Hepatocyte (in vitro differentiated cells): ENCODE results near the gene PRRT3. TPM values are rescaled to one million over a fixed set of nuclear protein-coding genes. Genes with fewer than 3 reads are reported as not detected.
"Not testable (repeated sequence)": the region's sequence is repeated elsewhere in the genome, so short reads cannot be mapped to it uniquely, and the experiment has no call there.

ENCODE experiments used
- DNase-seq: peaks from one replicate; pipeline ENCODE4 v3.0.0-alpha.2; 2016; ENCODE audit warnings: low spot score
- H2AFZ ChIP-seq: fragments of 200-600 bp; sonication (generic); 2 replicates; pipeline ENCODE4 v1.6.0; 2016; ENCODE audit warnings: antibody characterized with exemption, mild to moderate bottlenecking
- H3K27ac ChIP-seq: fragments of 200-600 bp; sonication (generic); 2 replicates; pipeline ENCODE4 v1.5.1; 2016; ENCODE audit warnings: mild to moderate bottlenecking
- H3K27me3 ChIP-seq: fragments of 200-600 bp; sonication (generic); 2 replicates; pipeline ENCODE4 v1.6.1; 2016
- H3K36me3 ChIP-seq: fragments of 200-600 bp; sonication (generic); replicated peaks from 2 replicates; pipeline ENCODE4 v1.5.1; 2016; ENCODE audit warnings: low read depth; ENCODE audit not compliant: insufficient read depth
- H3K4me1 ChIP-seq: fragments of 200-600 bp; sonication (generic); 2 replicates; pipeline ENCODE4 v1.5.1; 2016; ENCODE audit warnings: mild to moderate bottlenecking, moderate library complexity; ENCODE audit not compliant: insufficient read depth
- H3K4me2 ChIP-seq: fragments of 200-600 bp; sonication (generic); 2 replicates; pipeline ENCODE4 v1.6.0; 2016
- H3K4me3 ChIP-seq: fragments of 200-600 bp; sonication (generic); 2 replicates; pipeline ENCODE4 v1.5.1; 2016; ENCODE audit warnings: mild to moderate bottlenecking
- H3K79me2 ChIP-seq: fragments of 200-600 bp; sonication (generic); 2 replicates; pipeline ENCODE4 v1.6.0; 2017; ENCODE audit warnings: mild to moderate bottlenecking
- H3K9me2 ChIP-seq: fragments of 200-600 bp; sonication (generic); replicated peaks from 2 replicates; pipeline ENCODE4 v1.6.0; 2017; ENCODE audit warnings: mild to moderate bottlenecking; ENCODE audit not compliant: insufficient read depth
- H3K9me3 ChIP-seq: fragments of 200-600 bp; sonication (generic); 2 replicates; pipeline ENCODE4 v1.5.1; 2016; ENCODE audit warnings: low read depth, mild to moderate bottlenecking
- H4K20me1 ChIP-seq: fragments of 200-600 bp; sonication (generic); 2 replicates; pipeline ENCODE4 v1.6.0; 2016; ENCODE audit warnings: mild to moderate bottlenecking; ENCODE audit not compliant: insufficient read depth, poor library complexity, severe bottlenecking
- CTCF ChIP-seq: fragments of 200-600 bp; sonication (generic); IDR thresholded peaks from 2 replicates; pipeline ENCODE4 v1.5.1; 2016; ENCODE audit warnings: antibody characterized with exemption, mild to moderate bottlenecking; ENCODE audit not compliant: poor library complexity
- EZH2 ChIP-seq: fragments of 200-600 bp; sonication (generic); IDR thresholded peaks from 2 replicates; pipeline ENCODE4 v1.6.1; 2016; ENCODE audit warnings: antibody characterized with exemption, mild to moderate bottlenecking, borderline replicate concordance
- EZH2phosphoT487 ChIP-seq: fragments of 200-600 bp; sonication (generic); IDR thresholded peaks from one replicate; pipeline ENCODE4 v1.6.1; 2018; ENCODE audit warnings: antibody characterized with exemption, mild to moderate bottlenecking, low read depth, moderate library complexity; ENCODE audit not compliant: unreplicated experiment, severe bottlenecking
- WGBS: methylation state at CpG from one replicate; pipeline ENCODE4 v1.1.6; 2016; ENCODE audit warnings: low lambda C conversion rate; ENCODE audit errors: missing lambda C conversion rate; 5-methylcytosine and 5-hydroxymethylcytosine counted together
- polyA plus RNA-seq: library from polyadenylated mRNA; unstranded; fragments of >200 nt; fragmentation: Nextera tagmentation; extraction: Ambion mirVana; gene quantifications from 2 replicates; pipeline ENCODE4 v1.2.1, GENCODE V29; 2016
- small RNA-seq: library from RNA; depleted of rRNA; stranded (forward); fragments of <200 nt; gene quantifications from one replicate; pipeline ENCODE3, GENCODE V24; 2014
- total RNA-seq: library from RNA; depleted of rRNA; stranded (reverse); fragments of >200 nt; gene quantifications from 2 replicates; pipeline ENCODE4 v1.2.3, GENCODE V29; 2014

PRRT3 gene
- total and polyA plus RNA-seq, 2 experiments from 2014 or later, result 2.0 to 2.5 TPM

- Histone ChIP-seq H3K9me2 (no peaks in the 10 kb centered on the region), H3K36me3 (no peaks in the 10 kb centered on the region), H3K79me2 (peaks cover 21% of the 10 kb centered on the region), H3K4me3 (no peak overlapping the region), H2AFZ (no peak overlapping the region), H3K4me2 (peak overlapping the region; percentile 59), H3K27ac (peak overlapping the region; percentile 95), H3K9me3 (no peaks in the 10 kb centered on the region), H3K27me3 (no peaks in the 10 kb centered on the region), H4K20me1 (no peaks in the 10 kb centered on the region), H3K4me1 (peaks cover 51% of the 10 kb centered on the region)
- WGBS, result 66% methylated on average over 8 of the region's 8 CpGs
- no peak for TF ChIP-seq EZH2phosphoT487
- TF ChIP-seq EZH2, result no peak
- TF ChIP-seq CTCF, result no peak
- DNase-seq, result no peak
Measured at GRCh38 chr3:9898467-9899241, 53.6 kb downstream of the PRRT3 start.

GRCh38 chr3:9897408-9898372 is 54.5 kb downstream of the PRRT3 start:
- no peak for TF ChIP-seq CTCF
- TF ChIP-seq EZH2, result no peak
- TF ChIP-seq EZH2phosphoT487, result no peak
- WGBS, result 40% methylated on average over 4 of the region's 4 CpGs
- Histone ChIP-seq H3K9me3 (no peaks in the 10 kb centered on the region), H3K27ac (peak overlapping the region; percentile 95), H3K79me2 (peaks cover 29% of the 10 kb centered on the region), H3K36me3 (no peaks in the 10 kb centered on the region), H3K27me3 (no peaks in the 10 kb centered on the region), H4K20me1 (no peaks in the 10 kb centered on the region), H3K4me2 (peak overlapping the region; percentile 59), H3K9me2 (no peaks in the 10 kb centered on the region), H3K4me1 (peaks cover 41% of the 10 kb centered on the region), H2AFZ (no peak overlapping the region), H3K4me3 (no peak overlapping the region)
- DNase-seq, result peak; percentile 85

- not testable (repeated sequence) for H3K27me3 ChIP-seq, H3K9me2 ChIP-seq, H3K4me3 ChIP-seq, H4K20me1 ChIP-seq, H3K36me3 ChIP-seq, H3K9me3 ChIP-seq, H2AFZ ChIP-seq, DNase-seq
- H3K4me2 ChIP-seq, result peak overlapping the region; percentile 50
- H3K4me1 ChIP-seq, result peaks cover 33% of the 10 kb centered on the region
- peak overlapping the region; percentile 94 for H3K27ac ChIP-seq
- 91% methylated on average over 10 of the region's 10 CpGs for WGBS
- peaks cover 38% of the 10 kb centered on the region for H3K79me2 ChIP-seq
Measured at GRCh38 chr3:9896755-9897407, 55.3 kb downstream of the PRRT3 start.

- DNase-seq, H3K4me3 ChIP-seq, H4K20me1 ChIP-seq, H3K4me2 ChIP-seq, H3K9me3 ChIP-seq, H3K36me3 ChIP-seq, H3K9me2 ChIP-seq, H3K27me3 ChIP-seq, H2AFZ ChIP-seq: not testable (repeated sequence)
- Histone ChIP-seq H3K27ac (peak overlapping the region; percentile 94), H3K79me2 (peaks cover 49% of the 10 kb centered on the region), H3K4me1 (peaks cover 28% of the 10 kb centered on the region)
- WGBS, result 95% methylated on average over 3 of the region's 3 CpGs
Measured at GRCh38 chr3:9895715-9896114, 56.5 kb downstream of the PRRT3 start.

Small RNAs within 50 kb of the gene (small RNA-seq; reads per million reads assigned to genes)
- not detected for gene CYCSP10
- gene RNU6-882P, result not detected

Other genes with a start within 250 kb of the PRRT3 start
- not detected in 2 replicates for gene CPNE9, start 248.6 kb downstream of the PRRT3 start, total RNA-seq
- gene CPNE9, start 248.6 kb downstream of the PRRT3 start, polyA plus RNA-seq, result not detected in 2 replicates
- 9.6 and 10.7 TPM in 2 replicates for gene BRPF1, start 220.7 kb downstream of the PRRT3 start, total RNA-seq
- gene BRPF1, start 220.7 kb downstream of the PRRT3 start, polyA plus RNA-seq, result 9.1 and 9.3 TPM in 2 replicates
- gene OGG1, start 202.5 kb downstream of the PRRT3 start, total RNA-seq, result 34.7 and 38.7 TPM in 2 replicates
- gene OGG1, start 202.5 kb downstream of the PRRT3 start, polyA plus RNA-seq, result 43.2 and 48.9 TPM in 2 replicates
- gene CAMK1, start 182.5 kb downstream of the PRRT3 start, total RNA-seq, result 9.7 and 11.8 TPM in 2 replicates
- gene CAMK1, start 182.5 kb downstream of the PRRT3 start, polyA plus RNA-seq, result 12.4 and 16.1 TPM in 2 replicates
- 65.5 and 70.4 TPM in 2 replicates for gene TADA3, start 159.9 kb downstream of the PRRT3 start, total RNA-seq
- gene TADA3, start 159.9 kb downstream of the PRRT3 start, polyA plus RNA-seq, result 55.5 and 61.2 TPM in 2 replicates
- gene ARPC4, start 159.3 kb downstream of the PRRT3 start, total RNA-seq, result 175 and 182 TPM in 2 replicates
- gene ARPC4, start 159.3 kb downstream of the PRRT3 start, polyA plus RNA-seq, result 132 and 149 TPM in 2 replicates
- 20.5 and 21.5 TPM in 2 replicates for gene TTLL3, start 142.1 kb downstream of the PRRT3 start, total RNA-seq
- gene TTLL3, start 142.1 kb downstream of the PRRT3 start, polyA plus RNA-seq, result 27.4 and 52.2 TPM in 2 replicates
- 37.4 and 38.7 TPM in 2 replicates for gene RPUSD3, start 108.4 kb downstream of the PRRT3 start, total RNA-seq
- 74.7 and 82.3 TPM in 2 replicates for gene RPUSD3, start 108.4 kb downstream of the PRRT3 start, polyA plus RNA-seq
- 16.6 and 20.4 TPM in 2 replicates for gene CIDEC, start 72.2 kb downstream of the PRRT3 start, total RNA-seq
- gene CIDEC, start 72.2 kb downstream of the PRRT3 start, polyA plus RNA-seq, result 28.7 and 37.3 TPM in 2 replicates
- gene JAGN1, start 61.8 kb downstream of the PRRT3 start, total RNA-seq, result 61.4 and 73.8 TPM in 2 replicates
- gene JAGN1, start 61.8 kb downstream of the PRRT3 start, polyA plus RNA-seq, result 70.2 and 83.5 TPM in 2 replicates
- 9.1 and 10.2 TPM in 2 replicates for gene IL17RE, start 49.6 kb downstream of the PRRT3 start, total RNA-seq
- 6.3 and 6.8 TPM in 2 replicates for gene IL17RE, start 49.6 kb downstream of the PRRT3 start, polyA plus RNA-seq
- 27.3 and 39.4 TPM in 2 replicates for gene IL17RC, start 35.3 kb downstream of the PRRT3 start, total RNA-seq
- gene IL17RC, start 35.3 kb downstream of the PRRT3 start, polyA plus RNA-seq, result 47.8 and 48.5 TPM in 2 replicates
- 40.5 and 43.9 TPM in 2 replicates for gene CRELD1, start 18.6 kb downstream of the PRRT3 start, total RNA-seq
- 82.9 and 83.6 TPM in 2 replicates for gene CRELD1, start 18.6 kb downstream of the PRRT3 start, polyA plus RNA-seq
- 116 and 133 TPM in 2 replicates for gene EMC3, start 34.4 kb upstream of the PRRT3 start, total RNA-seq
- 147 and 151 TPM in 2 replicates for gene EMC3, start 34.4 kb upstream of the PRRT3 start, polyA plus RNA-seq
- 7.3 and 8.8 TPM in 2 replicates for gene FANCD2, start 74.0 kb upstream of the PRRT3 start, total RNA-seq
- gene FANCD2, start 74.0 kb upstream of the PRRT3 start, polyA plus RNA-seq, result 4.4 and 5.3 TPM in 2 replicates
- gene FANCD2OS, start 155.8 kb upstream of the PRRT3 start, total RNA-seq, result not detected in 2 replicates
- gene FANCD2OS, start 155.8 kb upstream of the PRRT3 start, polyA plus RNA-seq, result not detected in 2 replicates
- 105 and 112 TPM in 2 replicates for gene BRK1, start 163.3 kb upstream of the PRRT3 start, total RNA-seq
- gene BRK1, start 163.3 kb upstream of the PRRT3 start, polyA plus RNA-seq, result 186 and 188 TPM in 2 replicates
- gene VHL, start 189.4 kb upstream of the PRRT3 start, total RNA-seq, result 54.3 and 57.9 TPM in 2 replicates
- gene VHL, start 189.4 kb upstream of the PRRT3 start, polyA plus RNA-seq, result 21.8 and 32.1 TPM in 2 replicates
- 3.7 and 4.0 TPM in 2 replicates for gene IRAK2, start 212.5 kb upstream of the PRRT3 start, total RNA-seq
- 2.3 and 2.5 TPM in 2 replicates for gene IRAK2, start 212.5 kb upstream of the PRRT3 start, polyA plus RNA-seq